ENCODE results near the gene PRKAB2. TPM values are rescaled to one million over a fixed set of nuclear protein-coding genes. Genes with fewer than 3 reads are reported as not detected.

Gene PRKAB2
- total and polyA plus RNA-seq, 2 of the 4 experiments (the other 2 are of a cell fraction) = 8.4 to 11.0 TPM

DNA sequence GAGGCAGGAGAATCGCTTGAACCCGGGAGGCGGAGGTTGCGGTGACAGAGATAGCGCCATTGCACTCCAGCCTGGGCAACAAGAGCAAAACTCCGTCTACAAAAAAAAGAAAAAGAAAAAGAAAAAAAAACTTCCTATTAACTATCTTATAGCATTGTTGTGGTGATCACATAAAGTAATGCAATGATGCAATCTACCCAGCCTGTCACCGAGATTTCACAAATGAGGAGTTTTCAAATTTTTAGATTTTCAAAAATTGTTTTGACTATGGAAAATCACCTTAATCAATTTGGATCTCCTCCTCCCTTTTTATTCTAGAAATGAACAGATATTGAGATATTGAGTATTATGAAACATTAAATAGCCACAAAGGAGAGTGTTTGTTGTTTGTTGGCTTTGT is 44.9 kb upstream of the PRKAB2 start:
- no peaks in the 10 kb centered on the region; the same call in 1 of the 2 replicates for H3K9me1 ChIP-seq (ENCODE audit: insufficient read depth, low read length)
- ChIA-PET POLR2A (ENCODE audit: unreplicated experiment) (no interaction called here), CTCF (interaction anchor here (0.7 kb wide), 1 partner anchor 47 kb away, joined by 3 read pairs; no protein-coding TSS in a partner anchor)
- no peak overlapping the region for H3K18ac ChIP-seq (ENCODE audit: low read depth, low read length)
- no peak overlapping the region for H4K91ac ChIP-seq (ENCODE audit: insufficient read depth, low read depth, low read length)
- no peak overlapping the region for H2AFZ ChIP-seq (replicated peaks; ENCODE audit: low read length, poor library complexity)
- no peak overlapping the region for H3K23ac ChIP-seq (ENCODE audit: low read depth, low read length)
- H3K56ac ChIP-seq (ENCODE audit: extremely low read depth, insufficient read depth, low read length) = no peak overlapping the region
- H3K79me1 ChIP-seq (ENCODE audit: low read depth in 1 of 2, low read length in 2 of 2) = no peaks in the 10 kb centered on the region
- dilution Hi-C loops (cut with HindIII; ENCODE audit: low sequenced_read_pairs, unreplicated experiment) = no loop called here
- WGBS, 2 experiments (ENCODE audit: extremely low coverage in 2 of 2, insufficient read length in 1 of 2) = no CpG with 5 or more reads among the region's 7 CpGs
- no peaks in the 10 kb centered on the region for H3K36me3 ChIP-seq (ENCODE audit: control insufficient read depth, insufficient read depth, low read length)
- no peak overlapping the region for H3K4me2 ChIP-seq (ENCODE audit: low read depth, low read length)
- H3K27me3 ChIP-seq (ENCODE audit: control insufficient read depth, insufficient read depth, low read length) = no peaks in the 10 kb centered on the region; the same call in 1 of the 2 replicates
- H3K4me3 ChIP-seq (ENCODE audit: insufficient read depth, low read depth, low read length) = no peak overlapping the region
- no peak for DNase-seq
- H4K8ac ChIP-seq (ENCODE audit: low read depth in 2 of 2, low read length in 2 of 2) = no peak overlapping the region
- H3K4me1 ChIP-seq (ENCODE audit: control insufficient read depth, insufficient read depth, low read length) = no peaks in the 10 kb centered on the region
- no peak overlapping the region for H3K9ac ChIP-seq (ENCODE audit: low read depth, low read length)
- no TSS peak for BruUV-seq (replicated peaks)
- no peak overlapping the region for H3K27ac ChIP-seq (ENCODE audit: insufficient read depth, low read length)
- in situ Hi-C loops (cut with MboI; ENCODE audit: low sequenced_read_pairs) = no loop called here
- no peak overlapping the region for H2AK5ac ChIP-seq (ENCODE audit: low read depth, low read length)
- H3K14ac ChIP-seq (replicated peaks; ENCODE audit: low read depth, low read length) = no peak overlapping the region
- H4K5ac ChIP-seq (ENCODE audit: low read depth, low read length) = no peak overlapping the region
- no peaks in the 10 kb centered on the region for H4K20me1 ChIP-seq (ENCODE audit: insufficient read depth, low read length)
- ATAC-seq (ENCODE audit: low read depth) = no peak
- no peak overlapping the region for H2BK20ac ChIP-seq (ENCODE audit: low read depth, low read length)
- H2AK9ac ChIP-seq (replicated peaks; ENCODE audit: low read depth, low read length, poor library complexity) = no peak overlapping the region
- no peak overlapping the region for H3K4ac ChIP-seq (ENCODE audit: low read depth, low read length)
- TF ChIP-seq BHLHE40 (IDR thresholded peaks at IDR 0.05; ENCODE audit: low read depth, low read length) (no peak), CHD1 (IDR thresholded peaks at IDR 0.05; ENCODE audit: low read depth, low read length) (no peak), RAD21 (IDR thresholded peaks at IDR 0.05; ENCODE audit: low read length) (no peak), USF2 (IDR thresholded peaks at IDR 0.05; ENCODE audit: low read depth, low read length) (no peak), CTCF (conservative IDR thresholded peaks at IDR 0.05; ENCODE audit: low read depth, low read length) (no peak), MAZ (IDR thresholded peaks at IDR 0.05; ENCODE audit: borderline replicate concordance, low read depth, low read length) (no peak), MAFK (IDR thresholded peaks at IDR 0.05; ENCODE audit: low read depth, low read length) (no peak), MXI1 (IDR thresholded peaks at IDR 0.05; ENCODE audit: borderline replicate concordance, low read depth, low read length) (no peak), RFX5 (IDR thresholded peaks at IDR 0.05; ENCODE audit: low read depth, low read length) (no peak), RCOR1 (IDR thresholded peaks at IDR 0.05; ENCODE audit: insufficient replicate concordance, low read length) (no peak), FOS (IDR thresholded peaks at IDR 0.05; ENCODE audit: low read depth, low read length) (no peak), CEBPB (IDR thresholded peaks at IDR 0.05; ENCODE audit: low read depth, low read length) (no peak), POLR2A (IDR thresholded peaks at IDR 0.05; ENCODE audit: low read depth, low read length) (no peak), NFE2L2 (IDR thresholded peaks at IDR 0.05; ENCODE audit: low read depth, low read length) (no peak)
- TF ChIP-seq, protein P1, sequence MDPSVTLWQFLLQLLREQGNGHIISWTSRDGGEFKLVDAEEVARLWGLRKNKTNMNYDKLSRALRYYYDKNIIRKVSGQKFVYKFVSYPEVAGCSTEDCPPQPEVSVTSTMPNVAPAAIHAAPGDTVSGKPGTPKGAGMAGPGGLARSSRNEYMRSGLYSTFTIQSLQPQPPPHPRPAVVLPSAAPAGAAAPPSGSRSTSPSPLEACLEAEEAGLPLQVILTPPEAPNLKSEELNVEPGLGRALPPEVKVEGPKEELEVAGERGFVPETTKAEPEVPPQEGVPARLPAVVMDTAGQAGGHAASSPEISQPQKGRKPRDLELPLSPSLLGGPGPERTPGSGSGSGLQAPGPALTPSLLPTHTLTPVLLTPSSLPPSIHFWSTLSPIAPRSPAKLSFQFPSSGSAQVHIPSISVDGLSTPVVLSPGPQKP (IDR thresholded peaks at IDR 0.05; ENCODE audit: borderline replicate concordance, low read depth, low read length) = no peak
- no peak overlapping the region for H2BK5ac ChIP-seq (ENCODE audit: low read depth, low read length, poor library complexity, severe bottlenecking)
- no peak overlapping the region for H2BK120ac ChIP-seq (ENCODE audit: low read depth, low read length)
- intact Hi-C loops (cut with micrococcal nuclease) = no loop called here
- H3K9me3 ChIP-seq (ENCODE audit: control insufficient read depth, insufficient read depth, low read length) = no peaks in the 10 kb centered on the region
- no peak overlapping the region for H2BK15ac ChIP-seq (ENCODE audit: low read depth, low read length)

All from IMR-90 (cell line).